HG03196 (cell line): ENCODE measurements around the gene DMGDH.

ENCODE experiments used
- ATAC-seq: cut with Tn5 transposase; IDR thresholded peaks from one replicate; pipeline ENCODE4 v1.9.1; 2021; ENCODE audit not compliant: unreplicated experiment

The DMGDH gene

GRCh38 chr5:79069488-79070349, at the start of gene DMGDH, which contains the start of gene BHMT2:
DMGDH (minus strand) TSS chr5:79069674; CDS start chr5:79069620, 54 bp downstream.
BHMT2 (plus strand) TSS chr5:79069767; CDS start chr5:79069783, 16 bp downstream.
- ATAC-seq = no peak

GRCh38 chr5:79112703-79113058, 43.2 kb upstream of the DMGDH start:
- ATAC-seq = no peak

GRCh38 chr5:79111960-79112702, 42.7 kb upstream of the DMGDH start:
- ATAC-seq = no peak

- ATAC-seq = no peak
Observed at GRCh38 chr5:79111387-79111959, 42.0 kb upstream of the DMGDH start, which contains the start of gene BHMT. BHMT (plus strand) TSS chr5:79111809; CDS start chr5:79111886, 77 bp downstream.

- ATAC-seq = no peak
Observed at GRCh38 chr5:79109527-79110492, 40.3 kb upstream of the DMGDH start.

GRCh38 chr5:79108792-79109191, 39.3 kb upstream of the DMGDH start:
- no peak for ATAC-seq

- ATAC-seq = no peak
Observed at GRCh38 chr5:79108086-79108485, 38.6 kb upstream of the DMGDH start.

- ATAC-seq = no peak
Observed at GRCh38 chr5:79107020-79107796, 37.7 kb upstream of the DMGDH start.

GRCh38 chr5:79105868-79106267, 36.4 kb upstream of the DMGDH start:
- ATAC-seq = no peak

GRCh38 chr5:79093762-79094161, 24.3 kb upstream of the DMGDH start:
- ATAC-seq = no peak

- no peak for ATAC-seq
Observed at GRCh38 chr5:79091064-79091463, 21.6 kb upstream of the DMGDH start.

- ATAC-seq = no peak
Observed at GRCh38 chr5:79088507-79088906, 19.0 kb upstream of the DMGDH start.

GRCh38 chr5:79086116-79086515, 16.6 kb upstream of the DMGDH start:
- no peak for ATAC-seq

GRCh38 chr5:79081779-79082178, 12.3 kb upstream of the DMGDH start:
- ATAC-seq = no peak

- ATAC-seq = no peak
Observed at GRCh38 chr5:79080804-79081203, 11.3 kb upstream of the DMGDH start.

GRCh38 chr5:79077680-79078365, 8.3 kb upstream of the DMGDH start:
- no peak for ATAC-seq

- no peak for ATAC-seq
Observed at GRCh38 chr5:79076819-79077218, 7.3 kb upstream of the DMGDH start.

- ATAC-seq = no peak
Observed at GRCh38 chr5:79075646-79076426, 6.4 kb upstream of the DMGDH start.
